ENCODE measurements around the gene ZER1. TPM values are rescaled to one million over a fixed set of nuclear protein-coding genes. Genes with fewer than 3 reads are reported as not detected.

ZER1 gene
- total and polyA plus RNA-seq, 2 of the 8 experiments (the other 6 are each of a cell fraction or from before 2014, with no cell fraction given): 20.5 to 26.6 TPM

- DNase-seq (ENCODE audit: low read depth in 1 of 2, low spot score in 2 of 2): no peak
- Histone ChIP-seq H4K20me1 (replicated peaks in 1 of 2; ENCODE audit: control insufficient read depth in 1 of 2, insufficient read depth in 2 of 2, low read length in 2 of 2) (no peaks in the 10 kb centered on the region), H4K8ac (ENCODE audit: extremely low read depth, insufficient read depth, low read length) (no peak overlapping the region), H2AFZ (ENCODE audit: low read length) (no peak overlapping the region), H3K4me1 (replicated peaks in 1 of 4; ENCODE audit: control insufficient read depth in 3 of 4, insufficient read depth in 4 of 4, low read length in 3 of 4) (peaks cover 0 to 1% (median 0%) of the 10 kb centered on the region in 4 experiments; a peak in 1 of 7 replicates), H3K36me3 (ENCODE audit: control insufficient read depth in 2 of 4, insufficient read depth in 4 of 4, low read length in 3 of 4) (peaks cover 0 to 2% (median under 1%) of the 10 kb centered on the region in 4 experiments; a peak in 1 of 8 replicates), H3K79me1 (ENCODE audit: low read depth, low read length) (peaks cover 2% of the 10 kb centered on the region; the same call in 1 of the 2 replicates), H3K79me2 (ENCODE audit: control insufficient read depth in 1 of 2, insufficient read depth in 2 of 2, low read length in 2 of 2) (no peaks in the 10 kb centered on the region), H3K14ac (ENCODE audit: insufficient read length) (no peak overlapping the region), H2BK120ac (replicated peaks; ENCODE audit: low read depth, low read length) (no peak overlapping the region), H2BK5ac (ENCODE audit: low read depth, low read length) (no peak overlapping the region), H2BK15ac (ENCODE audit: low read length) (no peak overlapping the region), H2BK20ac (ENCODE audit: low read length) (no peak overlapping the region), H3K9ac (replicated peaks in 1 of 4; ENCODE audit: extremely low read depth in 1 of 4, low read depth in 3 of 4, low read length in 3 of 4) (no peak overlapping the region), H3K4ac (replicated peaks; ENCODE audit: insufficient read length, low read depth, low read length) (no peak overlapping the region), H3K27ac (ENCODE audit: low read depth, low read length) (no peak overlapping the region), H3K27me3 (replicated peaks in 1 of 4; ENCODE audit: control insufficient read depth in 3 of 4, extremely low read depth in 1 of 4, insufficient read depth in 3 of 4, low read length in 3 of 4) (no peaks in the 10 kb centered on the region), H3K18ac (ENCODE audit: extremely low read depth, low read length) (no peak overlapping the region), H3K9me3 (ENCODE audit: insufficient read depth in 2 of 2, low read depth in 1 of 2, low read length in 1 of 2) (no peaks in the 10 kb centered on the region), H4K91ac (replicated peaks; ENCODE audit: insufficient read length, low read length) (no peak overlapping the region), H3K23me2 (ENCODE audit: low read depth, low read length) (peaks cover 3% of the 10 kb centered on the region; the same call in 1 of the 2 replicates), H2BK12ac (ENCODE audit: low read depth, low read length) (no peak overlapping the region), H2AK5ac (ENCODE audit: low read depth, low read length) (no peak overlapping the region), H3K4me2 (ENCODE audit: insufficient read depth in 1 of 2, low read depth in 2 of 2, low read length in 2 of 2) (no peak overlapping the region), H4K5ac (ENCODE audit: insufficient read length, low read depth, low read length) (no peak overlapping the region), H3K4me3 (ENCODE audit: extremely low read depth in 1 of 4, insufficient read depth in 2 of 4, low read depth in 3 of 4, low read length in 4 of 4) (no peak overlapping the region), H3K56ac (replicated peaks; ENCODE audit: insufficient read length, low read depth, low read length) (peak overlapping the region; percentile 6), H3K23ac (ENCODE audit: insufficient read length) (no peak overlapping the region)
- FAIRE-seq: no peak
- ChIA-PET POLR2A (ENCODE audit: partially characterized antibody) (interaction anchor here (0.6 to 1.8 kb wide), 4 partner anchors 34 to 159 kb away, joined by 3 to 4 read pairs (median 4); no protein-coding TSS in a partner anchor), CTCF (ENCODE audit: partially characterized antibody) (interaction anchor here (1.0 to 2.6 kb wide), 4 partner anchors 81 to 124 kb away, joined by 3 to 9 read pairs (median 3); no protein-coding TSS in a partner anchor)
- TF ChIP-seq SIX5 (IDR thresholded peaks at IDR 0.05; ENCODE audit: low read depth, low read length) (no peak), CEBPB (IDR thresholded peaks at IDR 0.05; ENCODE audit: low read depth, low read length) (no peak), SAP30 (IDR thresholded peaks at IDR 0.05; ENCODE audit: insufficient read depth, insufficient replicate concordance, low read length) (no peak), CBX8 (IDR thresholded peaks at IDR 0.05; ENCODE audit: borderline replicate concordance, low read depth, low read length) (no peak), PHF8 (conservative IDR thresholded peaks at IDR 0.05; ENCODE audit: low read depth, low read length) (no peak), GABPA (IDR thresholded peaks at IDR 0.05; ENCODE audit: borderline replicate concordance, insufficient read depth, low read length) (no peak), FOSL1 (IDR thresholded peaks at IDR 0.05; ENCODE audit: insufficient read depth, low read depth, low read length) (no peak)
- TF ChIP-seq, protein P1, sequence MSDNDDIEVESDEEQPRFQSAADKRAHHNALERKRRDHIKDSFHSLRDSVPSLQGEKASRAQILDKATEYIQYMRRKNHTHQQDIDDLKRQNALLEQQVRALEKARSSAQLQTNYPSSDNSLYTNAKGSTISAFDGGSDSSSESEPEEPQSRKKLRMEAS (IDR thresholded peaks at IDR 0.05): no peak
- WGBS, 2 experiments (ENCODE audit: extremely low coverage in 1 of 2, insufficient coverage in 1 of 2, insufficient read length in 1 of 2, insufficient replicate concordance in 2 of 2, low coverage in 1 of 2, low lambda C conversion rate in 2 of 2, missing lambda C conversion rate in 1 of 2): 92% methylated on average over 24 of the region's 27 CpGs; no CpG with 5 or more reads in 1 of the 2 experiments
These were observed 41.8 kb downstream of the ZER1 start for GRCh38 chr9:128729766-128730517.
